GM12878 (cell line): ENCODE data around the gene PCARE. TPM values are rescaled to one million over a fixed set of nuclear protein-coding genes. Genes with fewer than 3 reads are reported as not detected.

ENCODE experiments used
- ATAC-seq: fragments of 200-7000 bp; cut with Tn5 transposase; 3 replicates; pipeline ENCODE4 v1.9.1; 2020; ENCODE audit warnings: mild to moderate bottlenecking, moderate library complexity
- BruUV-seq: library from RNA; stranded (reverse); fragments of 400-500 nt; replicated peaks from 2 replicates; lab custom pipeline; 2021; lab: Mats Ljungman, UMichigan
- CTCF ChIA-PET: fragments of 300-600 bp; sonication (Branson Sonifier 250); formaldehyde crosslinking; extraction: SDS; loops from one replicate; lab custom pipeline; 2021; ENCODE audit warnings: inconsistent platforms; lab: Yijun Ruan, JAX
- POLR2A ChIA-PET: fragments of 350-600 bp; formaldehyde crosslinking; extraction: SDS; loops from one replicate; lab custom pipeline; 2021; ENCODE audit warnings: inconsistent platforms; lab: Charles Lee
- RAD21 ChIA-PET: fragments of 300-600 bp; sonication (Branson Sonifier 250); formaldehyde crosslinking; loops from one replicate; lab custom pipeline; 2023; ENCODE audit warnings: antibody characterized with exemption; ENCODE audit not compliant: unreplicated experiment; lab: Charles Lee
- SMC1A ChIA-PET: fragments of 300-600 bp; sonication (Branson Sonifier 250); formaldehyde crosslinking; loops from one replicate; lab custom pipeline; 2023; ENCODE audit not compliant: unreplicated experiment, uncharacterized antibody; lab: Charles Lee
- DNase-seq: peaks from one replicate; pipeline ENCODE4 v3.0.0-alpha.2; 2011; ENCODE audit warnings: low read depth, low spot score
- FAIRE-seq: peaks from 3 replicates; lab custom pipeline; 2011; peaks lifted over from hg19 to GRCh38; lab: Jason Lieb, UNC
- H2AFZ ChIP-seq: 2 replicates; pipeline ENCODE4 v1.6.0; 2011; ENCODE audit warnings: low read depth, low read length, control low read depth; ENCODE audit not compliant: control insufficient read depth
- H3K27ac ChIP-seq: 2 replicates; pipeline ENCODE4 v1.5.1; 2011; ENCODE audit warnings: control low read depth; ENCODE audit not compliant: control insufficient read depth, insufficient read depth
- H3K27me3 ChIP-seq, 2 experiments: replicated peaks in 1 of 2; 2 replicates each; pipeline versions ENCODE4 v1.6.0 to v1.6.1; 2011; ENCODE audit warnings: low read length in 1 of 2; ENCODE audit not compliant: control insufficient read depth in 2 of 2, insufficient read depth in 2 of 2
- H3K36me3 ChIP-seq, 2 experiments: 2 replicates each; pipeline ENCODE4 v1.5.1; 2011; ENCODE audit warnings: low read length in 1 of 2; ENCODE audit not compliant: control insufficient read depth in 2 of 2, insufficient read depth in 2 of 2
- H3K4me1 ChIP-seq: 2 replicates; pipeline ENCODE4 v1.6.1; 2011; ENCODE audit warnings: mild to moderate bottlenecking, low read length, moderate library complexity, mixed read lengths; ENCODE audit not compliant: control insufficient read depth, insufficient read depth
- H3K4me2 ChIP-seq: 2 replicates; pipeline ENCODE4 v1.6.0; 2011; ENCODE audit warnings: control low read depth; ENCODE audit not compliant: control insufficient read depth, insufficient read depth
- H3K4me3 ChIP-seq: fragments of 200-600 bp; sonication (generic); 2 replicates; pipeline ENCODE4 v1.5.1; 2016
- H3K79me2 ChIP-seq: 2 replicates; pipeline ENCODE4 v1.6.0; 2011; ENCODE audit warnings: low read length; ENCODE audit not compliant: control insufficient read depth, insufficient read depth
- H3K9ac ChIP-seq: 2 replicates; pipeline ENCODE4 v1.8.0; 2011; ENCODE audit warnings: low read length, control low read depth, mixed read lengths; ENCODE audit not compliant: control insufficient read depth, insufficient read depth
- H3K9me3 ChIP-seq: replicated peaks from 3 replicates; pipeline ENCODE4 v1.5.1; 2011; ENCODE audit warnings: mild to moderate bottlenecking, low read length; ENCODE audit not compliant: control insufficient read depth, insufficient read depth
- H4K20me1 ChIP-seq: 2 replicates; pipeline ENCODE4 v1.6.0; 2011; ENCODE audit not compliant: control insufficient read depth, insufficient read depth
- BCL11A ChIP-seq: IDR thresholded peaks from 2 replicates; pipeline ENCODE4 v1.6.1; 2011; ENCODE audit warnings: low read depth, low read length
- BHLHE40 ChIP-seq, 2 experiments: fragments of 450-650 bp in 1 of 2; IDR thresholded peaks; 2 replicates each; pipeline ENCODE4 v1.6.1; 2011 to 2017; ENCODE audit warnings: low read depth in 2 of 2, borderline replicate concordance in 1 of 2, improper control_type of control experiment in 1 of 2, low read length in 1 of 2, mild to moderate bottlenecking in 1 of 2
- BRCA1 ChIP-seq: IDR thresholded peaks from 2 replicates; pipeline ENCODE4 v1.6.1; 2011; ENCODE audit warnings: low read depth, low read length, improper control_type of control experiment
- CBFB ChIP-seq: IDR thresholded peaks from 2 replicates; pipeline ENCODE4 v1.6.1; 2016; ENCODE audit warnings: antibody characterized with exemption, low read depth
- CEBPB ChIP-seq, 2 experiments: fragments of 150-350 bp in 1 of 2; IDR thresholded peaks; 2 replicates each; pipeline ENCODE4 v1.6.1; 2012 to 2014; ENCODE audit warnings: low read depth in 2 of 2, low read length in 2 of 2, borderline replicate concordance in 1 of 2, inconsistent platforms in 1 of 2
- E2F4 ChIP-seq: IDR thresholded peaks from 2 replicates; pipeline ENCODE4 v1.6.1; 2012; ENCODE audit warnings: low read depth, low read length, improper control_type of control experiment
- EGR1 ChIP-seq, 2 experiments: IDR thresholded peaks; 1 replicate in 1 of 2; 2 replicates in 1 of 2; pipeline ENCODE4 v1.6.1; 2011 to 2012; ENCODE audit warnings: low read depth in 2 of 2, low read length in 2 of 2, borderline replicate concordance in 1 of 2, mild to moderate bottlenecking in 1 of 2, moderate library complexity in 1 of 2
- HDAC6 ChIP-seq: fragments of 200-600 bp; sonication (generic); IDR thresholded peaks from one replicate; pipeline ENCODE4 v1.8.0; 2017; ENCODE audit warnings: antibody characterized with exemption; ENCODE audit not compliant: unreplicated experiment
- IRF5 ChIP-seq: fragments of 450-650 bp; IDR thresholded peaks from 2 replicates; pipeline ENCODE4 v1.6.1; 2017; ENCODE audit warnings: borderline replicate concordance
- MAX ChIP-seq: IDR thresholded peaks from 2 replicates; pipeline ENCODE4 v1.6.1; 2012; ENCODE audit warnings: low read depth, low read length, improper control_type of control experiment
- NFIC ChIP-seq: IDR thresholded peaks from 2 replicates; pipeline ENCODE4 v1.6.1; 2012; ENCODE audit warnings: low read depth, mild to moderate bottlenecking, inconsistent platforms, low read length, moderate library complexity
- SIX5 ChIP-seq: IDR thresholded peaks from 2 replicates; pipeline ENCODE4 v1.6.1; 2011; ENCODE audit warnings: mild to moderate bottlenecking, low read depth, low read length, moderate library complexity; ENCODE audit not compliant: severe bottlenecking
- SPI1 ChIP-seq: IDR thresholded peaks from 2 replicates; pipeline ENCODE4 v1.6.1; 2011; ENCODE audit warnings: low read depth, mild to moderate bottlenecking, low read length, moderate library complexity, borderline replicate concordance; ENCODE audit not compliant: insufficient read depth
- SREBF2 ChIP-seq: IDR thresholded peaks from 2 replicates; pipeline ENCODE4 v1.6.1; 2012; ENCODE audit warnings: mild to moderate bottlenecking, low read length
- TCF3 ChIP-seq: IDR thresholded peaks from 2 replicates; pipeline ENCODE4 v1.6.1; 2012; ENCODE audit warnings: low read depth, mild to moderate bottlenecking, low read length, borderline replicate concordance; ENCODE audit not compliant: insufficient read depth
- TCF7 ChIP-seq: IDR thresholded peaks from 2 replicates; pipeline ENCODE4 v1.6.1; 2014; ENCODE audit warnings: antibody characterized with exemption, borderline replicate concordance
- WRNIP1 ChIP-seq: IDR thresholded peaks from 2 replicates; pipeline ENCODE4 v1.6.1; 2011; ENCODE audit warnings: low read depth, low read length, improper control_type of control experiment, borderline replicate concordance
- ZBED1 ChIP-seq: IDR thresholded peaks from 2 replicates; pipeline ENCODE4 v1.6.1; 2016; ENCODE audit warnings: borderline replicate concordance
- ZNF274 ChIP-seq: IDR thresholded peaks from one replicate; pipeline ENCODE4 v1.8.0; 2011; ENCODE audit not compliant: insufficient read length, insufficient read depth
- ZZZ3 ChIP-seq: IDR thresholded peaks from 2 replicates; pipeline ENCODE4 v1.6.1; 2011; ENCODE audit warnings: low read depth; ENCODE audit not compliant: control insufficient read depth, insufficient read length
- WGBS: methylation state at CpG from one replicate; pipeline ENCODE4 v1.1.6; 2016; ENCODE audit warnings: low lambda C conversion rate; ENCODE audit not compliant: insufficient replicate concordance, insufficient coverage; ENCODE audit errors: missing lambda C conversion rate; 5-methylcytosine and 5-hydroxymethylcytosine counted together
- in situ Hi-C: fragments of 300-500 bp; cut with MboI; formaldehyde crosslinking; loops from 9 replicates; pipeline ENCODE4 v1.14.3; 2018; ENCODE audit warnings: mixed read lengths
- intact Hi-C: fragments of 100-400 bp; cut with micrococcal nuclease; formaldehyde crosslinking; loops from one replicate; pipeline ENCODE4 v1.14.2; 2022; ENCODE audit not compliant: unreplicated experiment
- polyA plus RNA-seq, 11 experiments: library from polyadenylated mRNA; depleted of rRNA in 4 of 11; unstranded in 6 of 11; stranded (reverse) in 5 of 11; fragments of >200 nt; fragmentation: Nextera tagmentation in 4 of 11; fragmentation: Illumina TruSeq in 1 of 11; extraction: Ambion mirVana in 4 of 11; extraction: Trizol in 1 of 11; gene quantifications; 1 replicate in 1 of 11; 2 replicates in 10 of 11; pipeline versions ENCODE4 v1.2.1 to v1.2.3, GENCODE V29; 2011 to 2016; ENCODE audit warnings: inconsistent platforms in 2 of 11, missing spikeins in 2 of 11, low read depth in 1 of 11
- total RNA-seq, 4 experiments: library from RNA; depleted of rRNA in 3 of 4; stranded (reverse); fragments of >200 nt in 3 of 4; fragmentation: Illumina TruSeq in 1 of 4; extraction: Trizol in 1 of 4; gene quantifications; 2 replicates each; pipeline versions ENCODE4 v1.2.1 to v1.2.3, GENCODE V29; 2013 to 2021

The PCARE gene
- total and polyA plus RNA-seq, 10 of the 15 experiments (the other 5 are each of a cell fraction or from before 2014, with no cell fraction given): 0.04 to 0.08 (median 0.06) TPM; not detected in 5

- DNase-seq (peak; percentile 78), ATAC-seq (peak; percentile 64), FAIRE-seq (peak; percentile 94)
- Histone ChIP-seq H3K9ac (peak overlapping the region; percentile 85), H3K79me2 (peaks cover 20% of the 10 kb centered on the region), H3K4me1 (peaks cover 32% of the 10 kb centered on the region), H3K4me3 (peak overlapping the region; percentile 86), H3K36me3 (no peaks in the 10 kb centered on the region), H3K4me2 (peak overlapping the region; percentile 52), H2AFZ (peak overlapping the region; percentile 74), H3K27me3 (no peaks in the 10 kb centered on the region), H4K20me1 (no peaks in the 10 kb centered on the region), H3K27ac (peak overlapping the region; percentile 83), H3K9me3 (no peaks in the 10 kb centered on the region)
- in situ Hi-C loops (no loop called here), intact Hi-C loops (loop anchor here (5.0 kb wide), 1 partner anchor 81 kb away; no protein-coding TSS in a partner anchor)
- SMC1A ChIA-PET: interaction anchor here (0.9 to 6.7 kb wide), 7 partner anchors 9 to 46 kb away, joined by 3 to 73 read pairs (median 6); no protein-coding TSS in a partner anchor
- POLR2A ChIA-PET: interaction anchor here (0.6 to 2.5 kb wide), 4 partner anchors 10 to 46 kb away, joined by 3 to 21 read pairs (median 4); no protein-coding TSS in a partner anchor
- CTCF ChIA-PET: interaction anchor here (0.6 to 5.9 kb wide), 5 partner anchors 8 to 360 kb away, joined by 3 to 39 read pairs (median 3); no protein-coding TSS in a partner anchor
- 2% methylated on average over 40 of the region's 53 CpGs for WGBS
- TSS peak; percentile 85 for BruUV-seq
- RAD21 ChIA-PET: interaction anchor here (1.1 to 4.6 kb wide), 3 partner anchors 10 to 32 kb away, joined by 3 to 31 read pairs (median 9); no protein-coding TSS in a partner anchor
- TF ChIP-seq TCF3: no peak
- TF ChIP-seq BCL11A: no peak
- TF ChIP-seq CEBPB (IDR thresholded peaks at IDR 0.05; ENCODE audit: borderline replicate concordance in 1 of 2, low read depth in 2 of 2, low read length in 2 of 2): peak in 1 of 2 experiments; percentile 71; a peak in 1 of 4 replicates
- TF ChIP-seq SIX5: no peak
- TF ChIP-seq ZBED1: no peak
- no peak for TF ChIP-seq BRCA1
- no peak for TF ChIP-seq E2F4
- no peak for TF ChIP-seq TCF7
- no peak for TF ChIP-seq EGR1 (IDR thresholded peaks at IDR 0.05; ENCODE audit: borderline replicate concordance in 1 of 2, low read depth in 2 of 2, low read length in 2 of 2)
- no peak for TF ChIP-seq ZNF274
- TF ChIP-seq IRF5: no peak
- TF ChIP-seq NFIC: peak; percentile 53; the same call in 1 of the 2 replicates
- no peak for TF ChIP-seq CBFB
- TF ChIP-seq MAX: peak; percentile 81; the same call in 1 of the 2 replicates
- TF ChIP-seq SREBF2: no peak
- TF ChIP-seq HDAC6: no peak
- TF ChIP-seq WRNIP1: no peak
- peak; percentile 30 to 32; a peak in 2 of 4 replicates for TF ChIP-seq BHLHE40 (IDR thresholded peaks at IDR 0.05; ENCODE audit: borderline replicate concordance in 1 of 2, low read depth in 2 of 2, low read length in 1 of 2)
- TF ChIP-seq ZZZ3: no peak
- no peak for TF ChIP-seq SPI1
Measured at GRCh38 chr2:29115797-29116781, 41.8 kb upstream of the PCARE start.
